Panc1 (cell line): ENCODE results near the gene NTM. TPM values are rescaled to one million over a fixed set of nuclear protein-coding genes. Genes with fewer than 3 reads are reported as not detected.

Source experiments
- ATAC-seq: fragments of 200-7000 bp; cut with Tn5 transposase; 2 replicates; pipeline ENCODE4 v1.9.1; 2020; ENCODE audit warnings: mild to moderate bottlenecking, moderate library complexity
- BruUV-seq: library from RNA; stranded (reverse); fragments of 400-500 nt; replicated peaks from 2 replicates; lab custom pipeline; 2021; lab: Mats Ljungman, UMichigan
- CTCF ChIA-PET: fragments of 300-600 bp; sonication (Branson Sonifier 250); formaldehyde crosslinking; loops from one replicate; lab custom pipeline; 2022; ENCODE audit warnings: antibody characterized with exemption; lab: Charles Lee
- POLR2A ChIA-PET: fragments of 300-600 bp; sonication (Branson Sonifier 250); formaldehyde crosslinking; loops from one replicate; lab custom pipeline; 2022; ENCODE audit warnings: antibody characterized with exemption; lab: Charles Lee
- DNase-seq: peaks from one replicate; pipeline ENCODE4 v3.0.0-alpha.2; 2010; ENCODE audit warnings: low read depth, low spot score
- H3K27ac ChIP-seq: 2 replicates; pipeline ENCODE4 v1.5.1; 2011; ENCODE audit warnings: mild to moderate bottlenecking, low read length, inconsistent platforms
- H3K27me3 ChIP-seq: fragments of 200-500 bp; sonication (Bioruptor generic); 2 replicates; pipeline ENCODE4 v1.6.0; 2014; ENCODE audit warnings: low read length, inconsistent platforms; ENCODE audit not compliant: control insufficient read depth, insufficient read depth
- H3K36me3 ChIP-seq: fragments of 200-500 bp; sonication (Bioruptor generic); 2 replicates; pipeline ENCODE4 v1.5.1; 2014; ENCODE audit warnings: inconsistent platforms, mild to moderate bottlenecking, low read length, moderate library complexity; ENCODE audit not compliant: control insufficient read depth, insufficient read depth
- H3K4me1 ChIP-seq: 2 replicates; pipeline ENCODE4 v1.5.1; 2011; ENCODE audit warnings: inconsistent platforms, mild to moderate bottlenecking, low read length, moderate library complexity; ENCODE audit not compliant: control insufficient read depth, insufficient read depth
- H3K4me3 ChIP-seq, 2 experiments: 2 replicates each; pipeline ENCODE4 v1.5.1; 2011 to 2012; ENCODE audit warnings: low read depth in 2 of 2, low read length in 2 of 2, mild to moderate bottlenecking in 2 of 2, inconsistent platforms in 1 of 2, moderate library complexity in 1 of 2
- H3K9me3 ChIP-seq: fragments of 200-500 bp; sonication (Bioruptor generic); 2 replicates; pipeline ENCODE4 v1.5.1; 2014; ENCODE audit warnings: low read depth, mild to moderate bottlenecking, inconsistent platforms, low read length, moderate library complexity; ENCODE audit not compliant: control insufficient read depth, insufficient read depth
- CTCF ChIP-seq: fragments of 450-650 bp; IDR thresholded peaks from 2 replicates; pipeline ENCODE4 v1.5.1; 2017; ENCODE audit warnings: mild to moderate bottlenecking
- POLR2AphosphoS5 ChIP-seq: IDR thresholded peaks from 2 replicates; pipeline ENCODE4 v1.6.1; 2012; ENCODE audit warnings: mild to moderate bottlenecking, low read depth, low read length, moderate library complexity
- REST ChIP-seq, 2 experiments: IDR thresholded peaks; 2 replicates each; pipeline ENCODE4 v1.6.1; 2011 to 2012; ENCODE audit warnings: low read depth in 2 of 2, control low read depth in 1 of 2, low read length in 1 of 2, mild to moderate bottlenecking in 1 of 2, moderate library complexity in 1 of 2; ENCODE audit not compliant: insufficient read depth in 1 of 2
- SIN3A ChIP-seq: IDR thresholded peaks from 2 replicates; pipeline ENCODE4 v1.6.1; 2012; ENCODE audit warnings: low read depth, mild to moderate bottlenecking, low read length, moderate library complexity, borderline replicate concordance; ENCODE audit not compliant: insufficient read depth
- TCF7L2 ChIP-seq: IDR thresholded peaks from 2 replicates; pipeline ENCODE4 v1.6.1; 2011; ENCODE audit warnings: mild to moderate bottlenecking, low read depth, low read length, inconsistent platforms
- in situ Hi-C: cut with HindIII; loops from 2 replicates; pipeline ENCODE4 v1.10.0; 2016; ENCODE audit warnings: low sequenced_read_pairs, low pct_unique_long_range_greater_than_20kb
- intact Hi-C: fragments of 100-400 bp; cut with micrococcal nuclease; formaldehyde crosslinking; loops from one replicate; pipeline ENCODE4 v1.10.0; 2022; ENCODE audit not compliant: unreplicated experiment
- total RNA-seq: library from RNA; stranded (reverse); gene quantifications from one replicate; pipeline ENCODE4 v1.2.1, GENCODE V29; 2021; ENCODE audit not compliant: unreplicated experiment

The NTM gene
- total RNA-seq, 1 experiment from 2014 or later, result 0.10 TPM

GRCh38 chr11:131373756-131374155 is 3.3 kb downstream of the NTM start:
- Histone ChIP-seq H3K27ac (no peak overlapping the region), H3K4me3 (no peak overlapping the region), H3K36me3 (no peaks in the 10 kb centered on the region), H3K4me1 (no peaks in the 10 kb centered on the region; the same call in 1 of the 2 replicates), H3K27me3 (peaks cover 18% of the 10 kb centered on the region), H3K9me3 (no peaks in the 10 kb centered on the region)
- BruUV-seq, result no TSS peak
- ATAC-seq, result no peak
- POLR2A ChIA-PET, result no interaction called here
- CTCF ChIA-PET, result no interaction called here
- no peak for TF ChIP-seq POLR2AphosphoS5
- TF ChIP-seq SIN3A, result no peak
- TF ChIP-seq TCF7L2, result no peak
- no peak for TF ChIP-seq REST (IDR thresholded peaks at IDR 0.05; ENCODE audit: insufficient read depth in 1 of 2, low read depth in 2 of 2, low read length in 1 of 2)
- no peak for TF ChIP-seq CTCF
- in situ Hi-C loops, result no loop called here
- intact Hi-C loops, result no loop called here
- no peak for DNase-seq

GRCh38 chr11:131375421-131375820 is 5.0 kb downstream of the NTM start:
- Histone ChIP-seq H3K36me3 (no peaks in the 10 kb centered on the region), H3K9me3 (no peaks in the 10 kb centered on the region), H3K27me3 (peaks cover 12% of the 10 kb centered on the region; the same call in 1 of the 2 replicates), H3K4me1 (no peaks in the 10 kb centered on the region; the same call in 1 of the 2 replicates), H3K27ac (no peak overlapping the region), H3K4me3 (no peak overlapping the region)
- CTCF ChIA-PET, result no interaction called here
- in situ Hi-C loops, result no loop called here
- ATAC-seq (no peak), DNase-seq (no peak)
- no TSS peak for BruUV-seq
- intact Hi-C loops, result no loop called here
- POLR2A ChIA-PET, result no interaction called here
- no peak for TF ChIP-seq REST (IDR thresholded peaks at IDR 0.05; ENCODE audit: insufficient read depth in 1 of 2, low read depth in 2 of 2, low read length in 1 of 2)
- no peak for TF ChIP-seq TCF7L2
